ENCODE results near the gene COL4A1.

The COL4A1 gene

GRCh38 chr13:110156301-110157049 is 150.5 kb downstream of the COL4A1 start:
- DNase-seq: no peak
- intact Hi-C loops (cut with DNase I): no loop called here

GRCh38 chr13:110155072-110155471 is 151.9 kb downstream of the COL4A1 start:
- no peak for DNase-seq
- intact Hi-C loops (cut with DNase I): no loop called here

GRCh38 chr13:110154410-110154933 is 152.5 kb downstream of the COL4A1 start:
- DNase-seq: no peak
- intact Hi-C loops (cut with DNase I): no loop called here

GRCh38 chr13:110152351-110152750 is 154.6 kb downstream of the COL4A1 start:
- intact Hi-C loops (cut with DNase I): no loop called here
- no peak for DNase-seq

- no peak for DNase-seq
- intact Hi-C loops (cut with DNase I): no loop called here
Observed at GRCh38 chr13:110151462-110151861, 155.5 kb downstream of the COL4A1 start.

GRCh38 chr13:110150384-110151101 is 156.4 kb downstream of the COL4A1 start:
- intact Hi-C loops (cut with DNase I): no loop called here
- DNase-seq: peak in 1 of 10 donors; percentile 65

- DNase-seq: no peak
- intact Hi-C loops (cut with DNase I): no loop called here
Observed at GRCh38 chr13:110149036-110149435, 157.9 kb downstream of the COL4A1 start.

- no peak for DNase-seq
- intact Hi-C loops (cut with DNase I): no loop called here
Observed at GRCh38 chr13:110140099-110140498, 166.9 kb downstream of the COL4A1 start.

GRCh38 chr13:110138700-110139036 is 168.3 kb downstream of the COL4A1 start:
- intact Hi-C loops (cut with DNase I): no loop called here
- DNase-seq: no peak

GRCh38 chr13:110138010-110138699 is 168.8 kb downstream of the COL4A1 start:
- intact Hi-C loops (cut with DNase I): no loop called here
- peak; percentile 44 to 96 (median 72) for DNase-seq

GRCh38 chr13:110137680-110138009 is 169.3 kb downstream of the COL4A1 start:
- DNase-seq: peak in 5 of 10 donors; percentile 26 to 89 (median 54)
- intact Hi-C loops (cut with DNase I): no loop called here

GRCh38 chr13:110136660-110137585 is 170.0 kb downstream of the COL4A1 start:
- intact Hi-C loops (cut with DNase I): no loop called here
- DNase-seq: peak in 4 of 10 donors; percentile 31 to 87 (median 44)

- intact Hi-C loops (cut with DNase I): no loop called here
- no peak for DNase-seq
Observed at GRCh38 chr13:110135977-110136597, 170.9 kb downstream of the COL4A1 start.

GRCh38 chr13:110134801-110135200 is 172.2 kb downstream of the COL4A1 start:
- intact Hi-C loops (cut with DNase I): no loop called here
- no peak for DNase-seq

- no peak for DNase-seq
- intact Hi-C loops (cut with DNase I): no loop called here
Observed at GRCh38 chr13:110133425-110134235, 173.3 kb downstream of the COL4A1 start.

GRCh38 chr13:110132225-110132982 is 174.6 kb downstream of the COL4A1 start:
- DNase-seq: peak in 2 of 10 donors; percentile 80 to 87
- intact Hi-C loops (cut with DNase I): no loop called here

GRCh38 chr13:110131424-110131823 is 175.5 kb downstream of the COL4A1 start:
- DNase-seq: no peak
- intact Hi-C loops (cut with DNase I): no loop called here

- intact Hi-C loops (cut with DNase I): no loop called here
- DNase-seq: no peak
Observed at GRCh38 chr13:110130431-110130830, 176.5 kb downstream of the COL4A1 start.
